PC-3 (cell line): ENCODE results near the gene VPS37B. TPM values are rescaled to one million over a fixed set of nuclear protein-coding genes. Genes with fewer than 3 reads are reported as not detected.

Experiments used
- ATAC-seq: fragments of 200-7000 bp; cut with Tn5 transposase; 2 replicates; pipeline ENCODE4 v1.9.1; 2020; ENCODE audit warnings: mild to moderate bottlenecking, moderate library complexity
- BruUV-seq: library from RNA; stranded (reverse); fragments of 400-500 nt; replicated peaks from 2 replicates; lab custom pipeline; 2021; lab: Mats Ljungman, UMichigan
- CTCF ChIA-PET: fragments of 300-600 bp; sonication (Branson Sonifier 250); formaldehyde crosslinking; loops from one replicate; lab custom pipeline; 2022; ENCODE audit warnings: antibody characterized with exemption; lab: Charles Lee
- POLR2A ChIA-PET: fragments of 300-600 bp; sonication (Branson Sonifier 250); formaldehyde crosslinking; loops from one replicate; lab custom pipeline; 2022; ENCODE audit warnings: antibody characterized with exemption; ENCODE audit not compliant: unreplicated experiment; lab: Charles Lee
- DNase-seq: peaks from one replicate; pipeline ENCODE4 v3.0.0-alpha.2; 2015
- H2AFZ ChIP-seq: fragments of 300-600 bp; sonication (generic); 2 replicates; pipeline ENCODE4 v1.6.0; 2016; ENCODE audit warnings: antibody characterized with exemption, low read length
- H3F3A ChIP-seq: fragments of 300-600 bp; sonication (generic); one replicate; pipeline ENCODE4 v1.6.0; 2017; ENCODE audit warnings: antibody characterized with exemption, low read length, control low read depth, mild to moderate bottlenecking; ENCODE audit not compliant: unreplicated experiment
- H3K27ac ChIP-seq: fragments of 300-600 bp; sonication (generic); 2 replicates; pipeline ENCODE4 v1.5.1; 2016; ENCODE audit warnings: mild to moderate bottlenecking, low read length
- H3K27me3 ChIP-seq: fragments of 300-600 bp; sonication (generic); 2 replicates; pipeline ENCODE4 v1.6.1; 2016; ENCODE audit warnings: low read length, mixed read lengths
- H3K36me3 ChIP-seq: fragments of 300-600 bp; sonication (generic); 2 replicates; pipeline ENCODE4 v1.6.1; 2016; ENCODE audit warnings: low read depth, mixed run types, low read length, mixed read lengths
- H3K4me1 ChIP-seq: fragments of 300-600 bp; sonication (generic); 2 replicates; pipeline ENCODE4 v1.5.1; 2016; ENCODE audit warnings: low read length; ENCODE audit not compliant: insufficient read depth
- H3K4me2 ChIP-seq: fragments of 300-600 bp; sonication (generic); 2 replicates; pipeline ENCODE4 v1.6.0; 2016; ENCODE audit warnings: low read length
- H3K4me3 ChIP-seq: fragments of 300-600 bp; sonication (generic); 2 replicates; pipeline ENCODE4 v1.5.1; 2016; ENCODE audit warnings: mild to moderate bottlenecking, low read length, mixed read lengths
- H3K79me2 ChIP-seq: fragments of 300-600 bp; sonication (generic); 2 replicates; pipeline ENCODE4 v1.6.1; 2017; ENCODE audit warnings: low read length, mixed read lengths
- H3K9ac ChIP-seq: fragments of 300-600 bp; sonication (generic); 2 replicates; pipeline ENCODE4 v1.6.0; 2016; ENCODE audit warnings: mild to moderate bottlenecking, low read length
- H3K9me2 ChIP-seq: fragments of 300-600 bp; sonication (generic); replicated peaks from 2 replicates; pipeline ENCODE4 v1.6.1; 2016; ENCODE audit warnings: mixed run types, low read length, mixed read lengths
- H3K9me3 ChIP-seq: fragments of 300-600 bp; sonication (generic); 2 replicates; pipeline ENCODE4 v1.6.1; 2016; ENCODE audit warnings: low read length, mixed read lengths
- H4K20me1 ChIP-seq: fragments of 300-600 bp; sonication (generic); 2 replicates; pipeline ENCODE4 v1.6.1; 2016; ENCODE audit warnings: low read length, mixed read lengths
- CTCF ChIP-seq: fragments of 300-600 bp; sonication (generic); conservative IDR thresholded peaks from 2 replicates; pipeline ENCODE4 v1.5.1; 2017; ENCODE audit warnings: antibody characterized with exemption, low read depth, mild to moderate bottlenecking, low read length
- EZH2 ChIP-seq: fragments of 300-600 bp; sonication (generic); IDR thresholded peaks from one replicate; pipeline ENCODE4 v1.6.1; 2017; ENCODE audit warnings: antibody characterized with exemption, mild to moderate bottlenecking, low read length; ENCODE audit not compliant: unreplicated experiment
- EZH2phosphoT487 ChIP-seq: fragments of 300-600 bp; sonication (generic); IDR thresholded peaks from 2 replicates; pipeline ENCODE4 v1.6.1; 2018; ENCODE audit warnings: mild to moderate bottlenecking, antibody characterized with exemption, low read length, borderline replicate concordance
- intact Hi-C: fragments of 100-400 bp; cut with micrococcal nuclease; formaldehyde crosslinking; loops from 2 replicates; pipeline ENCODE4 v1.9.0; 2023
- total RNA-seq: library from RNA; depleted of rRNA; stranded (reverse); fragments of >200 nt; gene quantifications from 2 replicates; pipeline ENCODE4 v1.2.3, GENCODE V29; 2014

VPS37B gene
- total RNA-seq, 1 experiment from 2014 or later: 74.3 TPM

GRCh38 chr12:122855928-122856831, 39.7 kb downstream of the VPS37B start:
- Histone ChIP-seq H3K4me2 (no peak overlapping the region), H3F3A (no peaks in the 10 kb centered on the region), H3K27me3 (no peaks in the 10 kb centered on the region), H3K9me2 (no peaks in the 10 kb centered on the region), H3K79me2 (no peaks in the 10 kb centered on the region), H2AFZ (no peak overlapping the region), H3K4me1 (peaks cover 15% of the 10 kb centered on the region), H4K20me1 (no peaks in the 10 kb centered on the region), H3K9ac (no peak overlapping the region), H3K9me3 (no peaks in the 10 kb centered on the region), H3K36me3 (no peaks in the 10 kb centered on the region), H3K4me3 (no peak overlapping the region), H3K27ac (no peak overlapping the region)
- CTCF ChIA-PET: no interaction called here
- no peak for DNase-seq
- no peak for TF ChIP-seq CTCF
- no peak for TF ChIP-seq EZH2phosphoT487
- TF ChIP-seq EZH2: no peak
- POLR2A ChIA-PET: no interaction called here
- intact Hi-C loops: no loop called here
- TSS peak; percentile 18 for BruUV-seq
- ATAC-seq: no peak

- ChIA-PET POLR2A (no interaction called here), CTCF (no interaction called here)
- ATAC-seq: no peak
- Histone ChIP-seq H3K36me3 (no peaks in the 10 kb centered on the region), H4K20me1 (no peaks in the 10 kb centered on the region), H3K4me3 (no peak overlapping the region), H3F3A (no peaks in the 10 kb centered on the region), H3K27me3 (no peaks in the 10 kb centered on the region), H2AFZ (no peak overlapping the region), H3K9ac (no peak overlapping the region), H3K4me1 (peaks cover 15% of the 10 kb centered on the region), H3K9me2 (no peaks in the 10 kb centered on the region), H3K79me2 (no peaks in the 10 kb centered on the region), H3K27ac (no peak overlapping the region), H3K9me3 (no peaks in the 10 kb centered on the region), H3K4me2 (no peak overlapping the region)
- TF ChIP-seq EZH2: no peak
- TF ChIP-seq CTCF: no peak
- no peak for TF ChIP-seq EZH2phosphoT487
- BruUV-seq: no TSS peak
- intact Hi-C loops: no loop called here
- no peak for DNase-seq
Observed at GRCh38 chr12:122855071-122855829, 40.7 kb downstream of the VPS37B start.
